OCI-LY3 (cell line): ENCODE data around the gene CLPSL1.

ENCODE experiments used
- H2AFZ ChIP-seq: fragments of 200-600, 300-600 bp; shearing (Covaris generic); 2 replicates; pipeline ENCODE4 v1.6.0; 2014; ENCODE audit warnings: antibody characterized with exemption, low read depth, low read length
- H3K27ac ChIP-seq: fragments of 200-600, 300-600 bp; sonication (generic); 2 replicates; pipeline ENCODE4 v1.5.1; 2014; ENCODE audit warnings: mild to moderate bottlenecking, low read length, moderate library complexity, mixed read lengths
- H3K27me3 ChIP-seq: fragments of 200-600, 300-600 bp; sonication (generic); 2 replicates; pipeline ENCODE4 v1.6.1; 2014; ENCODE audit warnings: low read depth, low read length, mixed read lengths
- H3K36me3 ChIP-seq: fragments of 200-600, 300-600 bp; sonication (generic); replicated peaks from 2 replicates; pipeline ENCODE3; 2014; ENCODE audit warnings: low read depth, low read length, mixed read lengths
- H3K4me1 ChIP-seq: fragments of 300-600, 200-600 bp; sonication (generic); 2 replicates; pipeline ENCODE4 v1.6.1; 2014; ENCODE audit warnings: low read length, mixed read lengths
- H3K4me2 ChIP-seq: fragments of 200-600, 300-600 bp; sonication (generic); 2 replicates; pipeline ENCODE4 v1.6.1; 2014; ENCODE audit warnings: low read length, mixed read lengths
- H3K4me3 ChIP-seq: fragments of 300-600, 200-600 bp; sonication (generic); 2 replicates; pipeline ENCODE4 v1.5.1; 2014; ENCODE audit warnings: antibody characterized with exemption, mild to moderate bottlenecking, low read length, moderate library complexity
- H3K79me2 ChIP-seq: fragments of 300-600, 200-600 bp; shearing (Covaris generic); 2 replicates; pipeline ENCODE4 v1.6.1; 2014; ENCODE audit warnings: mild to moderate bottlenecking, low read length, mixed read lengths
- H3K9ac ChIP-seq: fragments of 300-600, 200-600 bp; shearing (Covaris generic); 2 replicates; pipeline ENCODE4 v1.6.0; 2014; ENCODE audit warnings: mild to moderate bottlenecking, low read length, moderate library complexity
- H3K9me3 ChIP-seq: fragments of 200-600, 300-600 bp; shearing (Covaris generic); 2 replicates; pipeline ENCODE4 v1.6.1; 2014; ENCODE audit warnings: low read length, mixed read lengths; ENCODE audit not compliant: insufficient read depth
- H4K20me1 ChIP-seq: fragments of 200-600, 300-600 bp; sonication (generic); 2 replicates; pipeline ENCODE4 v1.6.1; 2016; ENCODE audit warnings: low read length, mixed read lengths; ENCODE audit not compliant: insufficient read depth
- EZH2phosphoT487 ChIP-seq: fragments of 200-600 bp; shearing (Covaris generic); IDR thresholded peaks from 2 replicates; pipeline ENCODE4 v1.6.1; 2018; ENCODE audit warnings: antibody characterized with exemption, mixed run types, low read depth
- TF ChIP-seq, protein P1 (sequence below): fragments of 200-600, 300-600 bp; sonication (generic); IDR thresholded peaks from 2 replicates; pipeline ENCODE4 v1.5.1; 2014; ENCODE audit warnings: antibody characterized with exemption, low read length, low read depth

Gene CLPSL1

DNA sequence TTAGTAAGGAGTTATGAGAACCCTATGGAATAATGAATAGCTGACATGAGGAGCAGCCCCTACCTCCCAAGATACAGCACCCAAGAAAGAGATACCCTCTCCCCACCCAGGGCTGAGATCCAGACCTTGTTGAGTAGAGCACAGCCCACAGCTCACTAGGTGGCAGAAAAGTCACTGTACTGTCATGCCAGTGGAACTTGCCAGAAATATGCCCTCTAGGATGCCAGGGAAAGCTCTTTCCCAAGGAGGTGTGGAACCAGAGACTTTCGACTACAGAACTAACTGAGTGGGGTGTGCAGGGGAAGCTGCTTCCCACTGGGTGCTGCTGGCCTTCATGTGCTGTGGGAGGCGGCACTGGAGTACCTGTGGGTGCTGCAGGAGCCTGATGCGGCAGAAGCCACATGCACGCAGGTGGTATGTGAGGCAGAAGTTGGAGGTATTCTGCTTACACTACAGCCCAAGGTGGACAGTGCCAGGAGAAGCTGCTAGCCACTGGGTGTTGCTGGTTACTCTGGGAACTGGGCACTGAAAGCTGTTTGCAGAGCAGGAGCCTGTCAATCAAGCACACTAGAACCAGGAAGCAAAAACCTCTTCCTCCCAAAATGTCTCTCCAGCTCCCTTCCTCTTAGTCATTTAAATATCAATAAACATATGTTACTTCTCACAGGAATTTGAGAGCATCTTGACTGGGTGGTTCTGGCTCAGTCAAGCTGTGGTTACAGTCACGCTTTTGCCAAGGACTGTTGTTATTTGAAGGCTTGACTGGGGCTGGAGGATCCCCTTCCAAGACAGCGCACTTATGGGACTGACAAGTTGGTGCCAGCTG, 26.2 kb upstream of the CLPSL1 start:
- H3K27me3 ChIP-seq = no peaks in the 10 kb centered on the region
- no peaks in the 10 kb centered on the region for H3K79me2 ChIP-seq
- TF ChIP-seq EZH2phosphoT487 = no peak
- TF ChIP-seq, protein P1, sequence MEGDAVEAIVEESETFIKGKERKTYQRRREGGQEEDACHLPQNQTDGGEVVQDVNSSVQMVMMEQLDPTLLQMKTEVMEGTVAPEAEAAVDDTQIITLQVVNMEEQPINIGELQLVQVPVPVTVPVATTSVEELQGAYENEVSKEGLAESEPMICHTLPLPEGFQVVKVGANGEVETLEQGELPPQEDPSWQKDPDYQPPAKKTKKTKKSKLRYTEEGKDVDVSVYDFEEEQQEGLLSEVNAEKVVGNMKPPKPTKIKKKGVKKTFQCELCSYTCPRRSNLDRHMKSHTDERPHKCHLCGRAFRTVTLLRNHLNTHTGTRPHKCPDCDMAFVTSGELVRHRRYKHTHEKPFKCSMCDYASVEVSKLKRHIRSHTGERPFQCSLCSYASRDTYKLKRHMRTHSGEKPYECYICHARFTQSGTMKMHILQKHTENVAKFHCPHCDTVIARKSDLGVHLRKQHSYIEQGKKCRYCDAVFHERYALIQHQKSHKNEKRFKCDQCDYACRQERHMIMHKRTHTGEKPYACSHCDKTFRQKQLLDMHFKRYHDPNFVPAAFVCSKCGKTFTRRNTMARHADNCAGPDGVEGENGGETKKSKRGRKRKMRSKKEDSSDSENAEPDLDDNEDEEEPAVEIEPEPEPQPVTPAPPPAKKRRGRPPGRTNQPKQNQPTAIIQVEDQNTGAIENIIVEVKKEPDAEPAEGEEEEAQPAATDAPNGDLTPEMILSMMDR = peak; percentile 25; the same call in 1 of the 2 replicates
- no peak overlapping the region for H2AFZ ChIP-seq
- peaks cover 6% of the 10 kb centered on the region for H3K36me3 ChIP-seq
- peaks cover 7% of the 10 kb centered on the region for H3K9me3 ChIP-seq
- no peak overlapping the region for H3K4me2 ChIP-seq
- no peak overlapping the region for H3K27ac ChIP-seq
- peaks cover 27% of the 10 kb centered on the region for H3K4me1 ChIP-seq
- H3K9ac ChIP-seq = no peak overlapping the region
- no peaks in the 10 kb centered on the region for H4K20me1 ChIP-seq
- H3K4me3 ChIP-seq = no peak overlapping the region

GRCh38 chr6:35755278-35755924, 25.4 kb upstream of the CLPSL1 start:
- Histone ChIP-seq H3K9me3 (peaks cover 11% of the 10 kb centered on the region), H3K27ac (no peak overlapping the region), H3K79me2 (no peaks in the 10 kb centered on the region), H2AFZ (no peak overlapping the region), H3K27me3 (no peaks in the 10 kb centered on the region), H3K36me3 (peaks cover 6% of the 10 kb centered on the region), H3K4me2 (no peak overlapping the region), H3K4me3 (no peak overlapping the region), H3K4me1 (peaks cover 27% of the 10 kb centered on the region), H4K20me1 (no peaks in the 10 kb centered on the region), H3K9ac (no peak overlapping the region)
- TF ChIP-seq EZH2phosphoT487 = no peak
- TF ChIP-seq, protein P1 = no peak

DNA sequence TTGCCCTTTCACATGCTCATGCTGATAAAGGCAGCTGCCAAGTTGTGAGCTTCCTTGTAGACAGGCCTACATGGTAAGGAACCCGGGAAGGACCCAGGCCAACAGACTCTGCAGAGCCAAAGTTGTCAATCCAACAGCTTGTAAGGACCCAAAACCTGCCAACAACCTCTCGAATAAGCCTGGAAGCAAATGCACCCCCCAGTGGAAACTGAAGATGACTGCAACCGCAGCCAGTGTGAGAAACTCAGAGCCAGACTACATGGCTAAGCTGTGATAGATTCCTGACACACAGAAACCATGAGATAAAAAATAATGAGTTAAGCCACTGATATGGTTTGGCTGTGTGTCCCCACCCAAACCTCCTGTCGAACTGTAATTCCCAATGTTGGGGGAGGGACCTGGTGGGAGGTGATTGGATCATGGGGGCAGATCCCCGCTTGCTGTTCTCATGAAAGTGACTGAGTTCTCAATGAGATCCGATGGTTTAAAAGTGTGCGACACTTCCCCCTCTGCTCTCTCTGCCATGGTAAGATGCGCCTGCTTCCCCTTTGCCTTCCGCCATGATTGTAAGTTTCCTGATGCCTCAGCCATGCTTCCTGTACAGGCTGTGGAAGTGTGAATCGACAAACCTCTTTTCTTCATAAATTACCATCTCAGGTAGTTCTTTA, 23.2 kb upstream of the CLPSL1 start:
- Histone ChIP-seq H3K9ac (no peak overlapping the region), H3K9me3 (peaks cover 15% of the 10 kb centered on the region), H3K27me3 (no peaks in the 10 kb centered on the region), H2AFZ (peak overlapping the region; percentile 16; the same call in 1 of the 2 replicates), H3K4me1 (peaks cover 22% of the 10 kb centered on the region), H3K36me3 (peaks cover 6% of the 10 kb centered on the region), H3K4me3 (0 out of 2 replicates have a peak overlapping the region, but pooled peaks have one; percentile 14), H3K4me2 (peak overlapping the region; percentile 29), H3K79me2 (no peaks in the 10 kb centered on the region), H4K20me1 (no peaks in the 10 kb centered on the region), H3K27ac (peak overlapping the region; percentile 9; the same call in 1 of the 2 replicates)
- no peak for TF ChIP-seq EZH2phosphoT487
- TF ChIP-seq, protein P1 = peak; percentile 53

GRCh38 chr6:35759426-35759825, 21.4 kb upstream of the CLPSL1 start:
- Histone ChIP-seq H2AFZ (no peak overlapping the region), H3K27me3 (peaks cover 17% of the 10 kb centered on the region), H3K9ac (no peak overlapping the region), H3K79me2 (no peaks in the 10 kb centered on the region), H3K4me1 (peaks cover 22% of the 10 kb centered on the region), H3K36me3 (peaks cover 6% of the 10 kb centered on the region), H4K20me1 (no peaks in the 10 kb centered on the region), H3K4me3 (peak overlapping the region; percentile 3; the same call in 1 of the 2 replicates), H3K9me3 (peaks cover 15% of the 10 kb centered on the region), H3K27ac (peak overlapping the region; percentile 28), H3K4me2 (peak overlapping the region; percentile 29)
- no peak for TF ChIP-seq EZH2phosphoT487
- TF ChIP-seq, protein P1 = no peak
